ENCODE results near the gene DDR2.
"Not testable (repeated sequence)": the region's sequence is repeated elsewhere in the genome, so short reads cannot be mapped to it uniquely, and the experiment has no call there.

The DDR2 gene

DNA sequence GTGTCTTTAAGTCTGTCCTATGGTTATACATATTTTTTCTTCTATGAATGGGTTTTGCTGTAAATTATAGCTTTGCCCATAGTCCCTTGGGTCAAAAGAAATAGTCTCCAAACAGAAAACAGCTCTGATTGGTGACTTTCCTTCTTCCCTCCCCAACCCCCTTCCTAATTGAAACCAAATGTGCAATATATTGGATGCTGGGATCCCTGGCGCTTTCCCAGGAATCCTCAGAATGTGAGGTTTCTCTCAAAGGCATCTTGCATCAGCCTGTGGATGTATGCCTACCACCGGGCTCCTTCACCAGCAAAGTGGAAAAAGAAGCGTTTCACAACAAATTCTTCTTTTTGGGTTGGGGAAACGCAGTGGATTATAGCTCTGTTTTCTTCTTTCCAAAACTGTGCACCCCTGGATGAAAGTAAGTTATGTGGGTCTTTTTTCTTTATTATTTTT, at the start of gene DDR2:
TSS of gene DDR2 (plus strand) at position 248 of the 450 bp plus-strand sequence. CDS start 86,600 bp downstream, outside the sequence.
- Mint-ChIP-seq H3K27ac (no peak within 1 kb of the TSS), H3K4me1 (ENCODE audit: low read depth) (peaks cover 2% of the 10 kb centered on the region), H3K4me3 (no peak within 1 kb of the TSS), H3K9me3 (no peaks in the 10 kb centered on the region), H3K27me3 (ENCODE audit: low read depth) (peaks cover 24% of the 10 kb centered on the region), H3K36me3 (ENCODE audit: low read depth) (no peaks in the 10 kb centered on the region)

DNA sequence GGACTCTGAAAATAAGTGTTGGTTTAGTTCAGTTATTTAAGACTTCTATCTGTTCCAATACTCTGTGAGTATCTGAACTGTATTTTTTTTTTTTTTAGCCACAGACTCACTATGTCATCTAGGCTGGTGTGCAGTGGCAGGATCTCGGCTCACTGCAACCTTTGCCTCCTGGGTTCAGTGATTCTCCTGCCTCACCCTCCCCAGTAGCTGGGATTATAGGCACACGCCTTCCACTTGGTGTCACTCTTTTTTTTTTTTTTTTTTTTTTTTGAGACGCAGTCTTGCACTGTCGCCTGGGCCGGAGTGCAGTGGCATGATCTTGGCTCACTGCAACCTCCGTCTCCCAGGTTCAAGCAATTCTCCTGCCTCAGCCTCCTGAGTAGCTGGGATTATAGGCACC, 49.4 kb upstream of the DDR2 start:
- H3K4me1 Mint-ChIP-seq (ENCODE audit: low read depth); H3K27ac Mint-ChIP-seq; H3K9me3 Mint-ChIP-seq; H3K27me3 Mint-ChIP-seq (ENCODE audit: low read depth); H3K4me3 Mint-ChIP-seq: not testable (repeated sequence)
- peaks cover 13% of the 10 kb centered on the region for H3K36me3 Mint-ChIP-seq (ENCODE audit: low read depth)

GRCh38 chr1:162585101-162585500, 47.2 kb upstream of the DDR2 start:
- not testable (repeated sequence) for H3K4me1 Mint-ChIP-seq (ENCODE audit: low read depth); H3K4me3 Mint-ChIP-seq; H3K27me3 Mint-ChIP-seq (ENCODE audit: low read depth); H3K27ac Mint-ChIP-seq; H3K9me3 Mint-ChIP-seq
- peaks cover 21% of the 10 kb centered on the region for H3K36me3 Mint-ChIP-seq (ENCODE audit: low read depth)

- Mint-ChIP-seq H3K27ac (no peak overlapping the region), H3K4me1 (ENCODE audit: low read depth) (peaks cover 3% of the 10 kb centered on the region), H3K36me3 (ENCODE audit: low read depth) (peaks cover 16% of the 10 kb centered on the region), H3K4me3 (no peak overlapping the region), H3K27me3 (ENCODE audit: low read depth) (no peaks in the 10 kb centered on the region), H3K9me3 (no peaks in the 10 kb centered on the region)
Measured at GRCh38 chr1:162587347-162587746, 44.9 kb upstream of the DDR2 start.

DNA sequence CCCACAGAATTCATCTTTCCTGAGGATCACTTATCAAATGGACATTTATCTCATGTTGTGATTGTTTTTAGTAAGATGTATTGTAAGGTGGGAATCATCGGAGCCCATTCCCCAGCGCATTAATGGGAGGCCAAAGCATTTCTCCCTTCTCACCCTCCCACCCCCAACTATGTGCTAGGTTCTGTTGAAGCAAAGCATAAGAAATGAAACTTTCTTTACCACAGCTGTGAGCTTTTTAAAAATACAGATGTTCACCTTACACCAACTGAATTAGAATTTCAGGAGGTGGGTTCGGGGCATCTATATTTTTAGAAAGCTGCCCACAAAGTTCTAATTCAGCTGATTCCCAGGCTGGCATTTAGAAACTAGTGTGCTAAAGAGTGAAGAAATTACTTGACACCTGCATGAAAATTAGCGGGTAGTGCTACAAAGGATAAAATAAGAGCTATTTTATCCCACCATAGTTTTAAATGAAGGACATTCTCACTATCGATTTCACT, 44.5 kb upstream of the DDR2 start:
- peaks cover 16% of the 10 kb centered on the region for H3K36me3 Mint-ChIP-seq (ENCODE audit: low read depth)

DNA sequence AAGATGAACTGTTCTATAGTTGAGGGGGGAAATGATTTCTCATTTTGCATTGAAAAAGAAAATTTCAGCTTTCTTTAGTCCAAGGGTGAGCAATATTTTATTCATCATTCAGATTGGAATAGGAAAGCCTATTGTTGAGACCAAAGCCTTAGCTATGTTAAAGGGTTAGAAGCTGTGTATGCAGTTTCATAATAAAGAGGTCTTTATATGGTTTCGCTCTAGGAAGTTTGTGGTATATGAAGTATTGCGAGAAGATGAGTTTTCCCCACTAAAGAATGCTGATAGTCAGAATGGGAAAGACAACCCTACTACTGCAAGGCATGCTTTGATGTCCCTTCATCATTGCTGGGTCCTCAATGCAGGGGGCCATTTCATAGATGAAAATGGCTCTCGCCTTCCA, 42.2 kb upstream of the DDR2 start:
- Mint-ChIP-seq H3K4me1 (ENCODE audit: low read depth) (peaks cover 3% of the 10 kb centered on the region), H3K9me3 (no peaks in the 10 kb centered on the region)

More for the DNA sequence above, 44.5 kb upstream of the DDR2 start:
- no peaks in the 10 kb centered on the region for H3K9me3 Mint-ChIP-seq
- no peak overlapping the region for H3K27ac Mint-ChIP-seq
- no peaks in the 10 kb centered on the region for H3K27me3 Mint-ChIP-seq (ENCODE audit: low read depth)
- peaks cover 3% of the 10 kb centered on the region for H3K4me1 Mint-ChIP-seq (ENCODE audit: low read depth)
- H3K4me3 Mint-ChIP-seq, result no peak overlapping the region

DNA sequence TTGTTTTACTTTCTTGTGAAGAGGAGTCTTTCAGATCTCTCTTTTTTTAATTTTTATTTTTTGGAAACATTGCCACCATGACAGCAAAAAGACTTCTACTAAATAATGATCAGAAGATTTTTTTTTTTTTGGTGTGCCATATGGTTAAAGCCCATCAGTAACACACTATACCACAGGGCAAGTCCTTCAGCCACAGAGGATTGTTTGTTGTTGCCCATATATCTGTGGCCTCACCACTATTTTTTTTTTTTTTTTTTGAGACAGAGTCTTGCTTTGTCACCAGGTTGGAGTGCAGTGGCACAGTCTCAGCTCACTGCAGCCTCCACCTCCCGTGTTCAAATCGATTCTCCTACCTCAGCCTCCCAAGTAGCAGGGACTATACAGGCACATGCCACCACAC, 41.6 kb upstream of the DDR2 start:
- Mint-ChIP-seq H3K27ac (no peak overlapping the region), H3K27me3 (ENCODE audit: low read depth) (no peaks in the 10 kb centered on the region)

More for the DNA sequence above, 42.2 kb upstream of the DDR2 start:
- Mint-ChIP-seq H3K4me3 (no peak overlapping the region), H3K27me3 (ENCODE audit: low read depth) (no peaks in the 10 kb centered on the region), H3K36me3 (ENCODE audit: low read depth) (peaks cover 19% of the 10 kb centered on the region), H3K27ac (no peak overlapping the region)

DNA sequence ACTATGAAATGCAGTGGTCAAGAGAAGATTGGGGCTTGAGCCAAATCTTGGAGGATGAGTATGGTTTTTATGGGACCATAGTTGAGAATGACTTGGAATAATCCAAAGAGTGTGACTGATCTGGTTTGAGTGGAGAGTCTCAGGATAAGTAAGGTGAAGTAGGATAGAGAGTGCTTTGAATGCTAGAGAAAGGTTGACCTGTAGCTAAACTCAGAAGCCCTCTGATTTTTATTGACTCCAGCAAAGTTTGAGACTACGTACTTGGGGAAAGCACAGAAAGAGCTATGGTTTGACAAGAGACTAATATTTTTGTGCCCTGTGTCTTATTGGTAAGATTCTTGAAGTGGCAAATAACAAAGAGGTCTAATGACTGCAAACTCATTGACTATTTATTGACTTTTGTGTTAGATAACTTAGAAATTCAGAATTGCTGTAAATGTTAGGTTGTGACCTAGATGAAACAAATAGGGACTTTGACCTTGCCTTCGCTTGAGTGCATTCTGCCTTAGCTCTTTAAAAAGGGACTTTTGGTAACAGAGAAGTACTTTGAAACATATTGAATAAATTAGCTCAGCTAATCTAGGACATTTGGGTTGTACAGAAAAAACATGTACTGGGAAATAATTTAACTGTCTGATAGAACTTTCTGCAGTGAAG, 35.6 kb upstream of the DDR2 start:
- Mint-ChIP-seq H3K4me1 (ENCODE audit: low read depth) (no peaks in the 10 kb centered on the region), H3K27me3 (ENCODE audit: low read depth) (no peaks in the 10 kb centered on the region), H3K9me3 (no peaks in the 10 kb centered on the region), H3K36me3 (ENCODE audit: low read depth) (peaks cover 15% of the 10 kb centered on the region), H3K4me3 (no peak overlapping the region), H3K27ac (no peak overlapping the region)

More for the DNA sequence above, 41.6 kb upstream of the DDR2 start:
- H3K9me3 Mint-ChIP-seq, result no peaks in the 10 kb centered on the region
- H3K4me1 Mint-ChIP-seq (ENCODE audit: low read depth), result peaks cover 3% of the 10 kb centered on the region
- H3K4me3 Mint-ChIP-seq, result no peak overlapping the region
- peaks cover 19% of the 10 kb centered on the region for H3K36me3 Mint-ChIP-seq (ENCODE audit: low read depth)

- peaks cover 12% of the 10 kb centered on the region for H3K36me3 Mint-ChIP-seq (ENCODE audit: low read depth)
- no peaks in the 10 kb centered on the region for H3K9me3 Mint-ChIP-seq
- no peaks in the 10 kb centered on the region for H3K4me1 Mint-ChIP-seq (ENCODE audit: low read depth)
- no peak overlapping the region for H3K27ac Mint-ChIP-seq
- H3K4me3 Mint-ChIP-seq, result no peak overlapping the region
- H3K27me3 Mint-ChIP-seq (ENCODE audit: low read depth), result no peaks in the 10 kb centered on the region
Measured at GRCh38 chr1:162599451-162599850, 32.8 kb upstream of the DDR2 start.

- not testable (repeated sequence) for H3K9me3 Mint-ChIP-seq; H3K4me1 Mint-ChIP-seq (ENCODE audit: low read depth); H3K27me3 Mint-ChIP-seq (ENCODE audit: low read depth); H3K27ac Mint-ChIP-seq; H3K4me3 Mint-ChIP-seq
- peaks cover 12% of the 10 kb centered on the region for H3K36me3 Mint-ChIP-seq (ENCODE audit: low read depth)
Measured at GRCh38 chr1:162603117-162603516, 29.1 kb upstream of the DDR2 start.

- peaks cover 9% of the 10 kb centered on the region for H3K36me3 Mint-ChIP-seq (ENCODE audit: low read depth)
- H3K27me3 Mint-ChIP-seq (ENCODE audit: low read depth), result no peaks in the 10 kb centered on the region
- H3K27ac Mint-ChIP-seq, result no peak overlapping the region
- no peaks in the 10 kb centered on the region for H3K4me1 Mint-ChIP-seq (ENCODE audit: low read depth)
- no peaks in the 10 kb centered on the region for H3K9me3 Mint-ChIP-seq
- no peak overlapping the region for H3K4me3 Mint-ChIP-seq
Measured at GRCh38 chr1:162605225-162605927, 26.9 kb upstream of the DDR2 start.

DNA sequence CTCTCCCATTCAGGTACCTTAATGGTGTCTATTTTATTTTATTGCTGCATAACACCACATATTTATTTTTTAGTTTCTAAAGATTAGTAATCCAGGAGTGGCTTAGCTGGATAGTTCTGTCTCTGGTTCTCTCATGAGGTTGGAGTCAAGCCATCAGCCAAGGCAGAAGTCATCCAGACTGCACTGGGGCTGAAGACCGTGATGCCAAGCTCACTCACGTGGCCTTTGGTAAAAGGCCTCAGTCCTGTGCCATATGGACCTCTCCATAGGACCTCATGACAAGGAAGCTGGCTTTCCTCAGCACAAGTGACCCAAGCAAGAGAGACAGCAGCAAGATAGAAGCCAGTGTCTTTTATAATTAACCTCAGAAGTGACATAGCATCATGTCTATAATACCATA, 23.0 kb upstream of the DDR2 start:
- H3K9me3 Mint-ChIP-seq, result no peaks in the 10 kb centered on the region
- no peaks in the 10 kb centered on the region for H3K36me3 Mint-ChIP-seq (ENCODE audit: low read depth)
- H3K27me3 Mint-ChIP-seq (ENCODE audit: low read depth), result no peaks in the 10 kb centered on the region
- no peak overlapping the region for H3K4me3 Mint-ChIP-seq
- no peak overlapping the region for H3K27ac Mint-ChIP-seq
- H3K4me1 Mint-ChIP-seq (ENCODE audit: low read depth), result no peaks in the 10 kb centered on the region

DNA sequence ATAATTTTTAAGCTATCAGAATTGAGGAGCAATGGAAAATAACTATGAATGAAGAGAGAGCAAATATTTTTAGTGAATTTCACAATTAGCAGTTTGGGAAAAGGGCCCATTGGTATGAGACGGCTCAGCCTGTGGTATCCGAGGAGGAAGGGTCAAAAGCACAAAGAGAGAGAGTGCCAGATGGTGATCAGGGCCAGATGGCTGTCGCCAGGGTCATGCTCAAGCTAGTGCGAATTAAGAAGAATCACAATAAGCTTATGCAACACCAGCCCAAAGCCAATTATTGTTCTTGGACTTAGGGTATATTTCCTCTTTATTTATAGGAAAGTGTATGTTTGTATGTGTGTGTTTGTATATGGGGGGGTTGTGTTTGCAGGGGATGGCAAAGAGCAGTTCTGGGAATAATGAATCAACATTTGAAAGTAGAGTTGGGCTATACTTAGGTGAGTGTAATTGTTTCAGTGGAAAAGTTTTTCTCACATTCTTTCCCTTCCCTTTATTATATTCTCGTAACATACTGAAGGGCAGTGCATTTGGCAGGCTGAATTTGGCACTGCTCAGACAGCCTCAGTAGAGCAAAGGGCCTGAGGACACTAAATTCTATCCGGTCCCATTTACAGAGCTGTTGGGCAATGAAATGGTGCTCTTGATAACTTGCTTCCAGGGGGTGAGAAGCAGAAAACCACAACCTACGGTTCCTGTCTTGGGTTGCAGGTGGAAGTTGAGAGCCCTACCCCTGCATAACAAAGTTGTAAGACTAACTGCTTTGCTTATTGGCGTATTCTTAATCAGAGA, 19.5 kb upstream of the DDR2 start:
- peaks cover 4% of the 10 kb centered on the region for H3K27me3 Mint-ChIP-seq (ENCODE audit: low read depth)
- H3K27ac Mint-ChIP-seq, result no peak overlapping the region

GRCh38 chr1:162616848-162617247, 15.4 kb upstream of the DDR2 start:
- no peak overlapping the region for H3K27ac Mint-ChIP-seq
- H3K9me3 Mint-ChIP-seq, result peaks cover 19% of the 10 kb centered on the region
- peaks cover 2% of the 10 kb centered on the region for H3K36me3 Mint-ChIP-seq (ENCODE audit: low read depth)
- peaks cover 4% of the 10 kb centered on the region for H3K27me3 Mint-ChIP-seq (ENCODE audit: low read depth)
- H3K4me1 Mint-ChIP-seq (ENCODE audit: low read depth), result no peaks in the 10 kb centered on the region
- H3K4me3 Mint-ChIP-seq, result no peak overlapping the region

More for the DNA sequence above, 19.5 kb upstream of the DDR2 start:
- no peaks in the 10 kb centered on the region for H3K4me1 Mint-ChIP-seq (ENCODE audit: low read depth)
- peaks cover 2% of the 10 kb centered on the region for H3K36me3 Mint-ChIP-seq (ENCODE audit: low read depth)
- no peak overlapping the region for H3K4me3 Mint-ChIP-seq
- H3K9me3 Mint-ChIP-seq, result peaks cover 16% of the 10 kb centered on the region

All from T-helper 1 cell treated with Interleukin-12 subunit alpha and Interleukin-12 subunit beta and Interleukin-4 antibody, amounts not matched to agents 30 μg/mL and 1 μg/mL, for 36 hours (primary cell).